Neuronal stem cell (in vitro differentiated cells): Measurements from ENCODE around the gene OR5AP2.
A peak's percentile ranks its signal among the peaks of the same experiment; 100 is the strongest.

ENCODE experiments used
- DNase-seq: peaks from one replicate; pipeline ENCODE4 v3.0.0-alpha.2; 2013; ENCODE audit warnings: low spot score
- H2AFZ ChIP-seq: one replicate; pipeline ENCODE4 v1.6.1; 2013; ENCODE audit warnings: mild to moderate bottlenecking, low read length, inconsistent platforms
- H2AK5ac ChIP-seq: 2 replicates; pipeline ENCODE4 v1.6.1; 2013; ENCODE audit warnings: low read depth, mild to moderate bottlenecking, inconsistent platforms, low read length, moderate library complexity, mixed read lengths
- H2BK120ac ChIP-seq: 2 replicates; pipeline ENCODE4 v1.6.1; 2013; ENCODE audit warnings: low read depth, mild to moderate bottlenecking, inconsistent platforms, low read length, moderate library complexity, mixed read lengths
- H2BK12ac ChIP-seq: one replicate; pipeline ENCODE4 v1.6.1; 2013; ENCODE audit warnings: low read length, inconsistent platforms
- H2BK15ac ChIP-seq: 2 replicates; pipeline ENCODE4 v1.6.1; 2013; ENCODE audit warnings: mild to moderate bottlenecking, low read length, inconsistent platforms, mixed read lengths
- H2BK5ac ChIP-seq: one replicate; pipeline ENCODE4 v1.6.1; 2013; ENCODE audit warnings: inconsistent platforms, mild to moderate bottlenecking, low read length, moderate library complexity
- H3K14ac ChIP-seq: one replicate; pipeline ENCODE4 v1.6.1; 2013; ENCODE audit warnings: low read length, inconsistent platforms
- H3K18ac ChIP-seq: 2 replicates; pipeline ENCODE4 v1.6.1; 2013; ENCODE audit warnings: low read length, inconsistent platforms
- H3K23ac ChIP-seq: 2 replicates; pipeline ENCODE4 v1.6.1; 2013; ENCODE audit warnings: low read depth, mild to moderate bottlenecking, mixed read lengths, low read length, inconsistent platforms; ENCODE audit not compliant: poor library complexity
- H3K27ac ChIP-seq: replicated peaks from 3 replicates; pipeline ENCODE4 v1.5.1; 2013; ENCODE audit warnings: low read length, inconsistent platforms
- H3K27me3 ChIP-seq, 3 experiments: 2 replicates each; pipeline ENCODE4 v1.6.1; 2013; ENCODE audit warnings: low read length in 3 of 3, mild to moderate bottlenecking in 2 of 3, inconsistent platforms in 1 of 3, low read depth in 1 of 3, mixed read lengths in 1 of 3, moderate library complexity in 1 of 3; ENCODE audit not compliant: control insufficient read depth in 3 of 3, insufficient read depth in 3 of 3
- H3K36me3 ChIP-seq, 2 donors: replicated peaks in 1 of 2; 2 replicates each; pipeline ENCODE4 v1.6.1; 2013; ENCODE audit warnings: low read length in 2 of 2; ENCODE audit not compliant: control insufficient read depth in 2 of 2, insufficient read depth in 2 of 2
- H3K4ac ChIP-seq: 2 replicates; pipeline ENCODE4 v1.6.1; 2013; ENCODE audit warnings: inconsistent platforms, mild to moderate bottlenecking, low read length, moderate library complexity
- H3K4me1 ChIP-seq, 2 donors: 1 replicate in 1 of 2; 2 replicates in 1 of 2; pipeline ENCODE4 v1.6.1; 2013; ENCODE audit warnings: low read length in 2 of 2, low read depth in 1 of 2; ENCODE audit not compliant: control insufficient read depth in 2 of 2, insufficient read depth in 1 of 2
- H3K4me2 ChIP-seq: one replicate; pipeline ENCODE4 v1.6.1; 2013; ENCODE audit warnings: mild to moderate bottlenecking, low read length, inconsistent platforms; ENCODE audit not compliant: insufficient read depth, poor library complexity, severe bottlenecking
- H3K4me3 ChIP-seq, 2 donors: 2 replicates each; pipeline ENCODE4 v1.5.1; 2013; ENCODE audit warnings: low read length in 2 of 2, mild to moderate bottlenecking in 2 of 2, inconsistent platforms in 1 of 2, moderate library complexity in 1 of 2
- H3K79me1 ChIP-seq: one replicate; pipeline ENCODE4 v1.6.1; 2013; ENCODE audit warnings: low read depth, mild to moderate bottlenecking, inconsistent platforms, low read length, moderate library complexity
- H3K9ac ChIP-seq: one replicate; pipeline ENCODE4 v1.6.1; 2013; ENCODE audit warnings: mild to moderate bottlenecking, low read depth, low read length, inconsistent platforms; ENCODE audit not compliant: poor library complexity
- H3K9me3 ChIP-seq, 2 donors: replicated peaks in 1 of 2; 2 replicates each; pipeline versions ENCODE3 to v1.6.1; 2013; ENCODE audit warnings: low read length in 2 of 2, mild to moderate bottlenecking in 2 of 2, inconsistent platforms in 1 of 2, low read depth in 1 of 2, mixed read lengths in 1 of 2, moderate library complexity in 1 of 2; ENCODE audit not compliant: control insufficient read depth in 2 of 2, insufficient read depth in 1 of 2
- H4K8ac ChIP-seq: one replicate; pipeline ENCODE4 v1.6.1; 2013; ENCODE audit warnings: low read depth, mild to moderate bottlenecking, inconsistent platforms, low read length, moderate library complexity
- H4K91ac ChIP-seq: one replicate; pipeline ENCODE4 v1.6.1; 2013; ENCODE audit warnings: low read length, low read depth, mild to moderate bottlenecking, inconsistent platforms; ENCODE audit not compliant: poor library complexity
- WGBS, 2 donors: extraction: QIAGEN DNeasy Blood & Tissue Kit; methylation state at CpG; one replicate each; pipeline ENCODE4 v1.1.7; 2013; ENCODE audit warnings: missing lambda C conversion rate in 2 of 2, mixed read lengths in 1 of 2; ENCODE audit not compliant: insufficient read length in 2 of 2, insufficient replicate concordance in 1 of 2; ENCODE audit errors: extremely low coverage in 2 of 2; 5-methylcytosine and 5-hydroxymethylcytosine counted together

The OR5AP2 gene

GRCh38 chr11:56663386-56663785, 21.1 kb upstream of the OR5AP2 start, which contains the start of gene OR5AR1:
TSS of gene OR5AR1 (plus strand) at chr11:56663686. CDS start at chr11:56663686, 0 bp downstream.
- Histone ChIP-seq H3K4ac (no peak within 1 kb of the TSS), H3K14ac (peak within 1 kb of the TSS; percentile 15), H3K27me3 (no peaks in the 10 kb centered on the region), H2AK5ac (no peak within 1 kb of the TSS), H3K27ac (no peak within 1 kb of the TSS), H2BK12ac (no peak within 1 kb of the TSS), H3K9me3 (no peaks in the 10 kb centered on the region), H3K9ac (no peak within 1 kb of the TSS), H3K18ac (no peak within 1 kb of the TSS), H2BK15ac (no peak within 1 kb of the TSS), H3K79me1 (no peaks in the 10 kb centered on the region), H3K4me2 (no peak within 1 kb of the TSS), H4K8ac (no peak within 1 kb of the TSS), H2BK120ac (no peak within 1 kb of the TSS), H2BK5ac (no peak within 1 kb of the TSS), H4K91ac (no peak within 1 kb of the TSS), H3K36me3 (no peaks in the 10 kb centered on the region), H3K23ac (no peak within 1 kb of the TSS), H3K4me3 (no peak within 1 kb of the TSS), H2AFZ (no peak within 1 kb of the TSS), H3K4me1 (peaks cover 0 to 1% of the 10 kb centered on the region in 2 donors)
- WGBS, 2 donors, result no CpG with 5 or more reads among the region's 2 CpGs
- no peak for DNase-seq

GRCh38 chr11:56659755-56660154, 17.5 kb upstream of the OR5AP2 start:
- Histone ChIP-seq H4K91ac (no peak overlapping the region), H3K23ac (no peak overlapping the region), H2BK12ac (no peak overlapping the region), H2AFZ (no peak overlapping the region), H3K4me2 (no peak overlapping the region), H3K14ac (no peak overlapping the region), H3K4me3 (no peak overlapping the region), H3K27me3 (no peaks in the 10 kb centered on the region), H3K9ac (no peak overlapping the region), H2BK120ac (no peak overlapping the region), H3K9me3 (no peaks in the 10 kb centered on the region), H3K18ac (no peak overlapping the region), H4K8ac (no peak overlapping the region), H2BK15ac (no peak overlapping the region), H3K4ac (no peak overlapping the region), H3K4me1 (peaks cover 0 to 1% of the 10 kb centered on the region in 2 donors), H3K79me1 (no peaks in the 10 kb centered on the region), H2BK5ac (no peak overlapping the region), H3K27ac (peak overlapping the region; percentile 24), H3K36me3 (no peaks in the 10 kb centered on the region), H2AK5ac (no peak overlapping the region)
- no CpG with 5 or more reads among the region's 3 CpGs for WGBS, 2 donors
- peak; percentile 49 for DNase-seq

- no peak overlapping the region for H3K23ac ChIP-seq
- no peak overlapping the region for H2BK12ac ChIP-seq
- no peak overlapping the region for H2BK120ac ChIP-seq
- H3K9me3 ChIP-seq, result no peaks in the 10 kb centered on the region
- no peaks in the 10 kb centered on the region for H3K36me3 ChIP-seq
- no peak overlapping the region for H3K4ac ChIP-seq
- H3K79me1 ChIP-seq, result no peaks in the 10 kb centered on the region
- no peak overlapping the region for H3K4me2 ChIP-seq
- no peak overlapping the region for H3K27ac ChIP-seq
- WGBS, 2 donors, result no CpG with 5 or more reads among the region's 3 CpGs
- H3K14ac ChIP-seq, result no peak overlapping the region
- H4K8ac ChIP-seq, result no peak overlapping the region
- no peaks in the 10 kb centered on the region for H3K4me1 ChIP-seq
- H3K18ac ChIP-seq, result no peak overlapping the region
- no peak overlapping the region for H2BK5ac ChIP-seq
- no peak overlapping the region for H2AFZ ChIP-seq
- no peak overlapping the region for H3K9ac ChIP-seq
- H3K4me3 ChIP-seq, result no peak overlapping the region
- H2AK5ac ChIP-seq, result no peak overlapping the region
- no peak for DNase-seq
- H3K27me3 ChIP-seq, result no peaks in the 10 kb centered on the region
- H4K91ac ChIP-seq, result no peak overlapping the region
- H2BK15ac ChIP-seq, result no peak overlapping the region
These were observed 4.7 kb downstream of the OR5AP2 start for GRCh38 chr11:56637500-56637899.

- Histone ChIP-seq H3K4ac (no peak overlapping the region), H3K9me3 (no peaks in the 10 kb centered on the region), H4K8ac (no peak overlapping the region), H3K4me3 (no peak overlapping the region), H3K18ac (no peak overlapping the region), H3K23ac (no peak overlapping the region), H3K27ac (no peak overlapping the region), H2BK120ac (no peak overlapping the region), H3K4me1 (no peaks in the 10 kb centered on the region), H3K14ac (no peak overlapping the region), H2BK15ac (no peak overlapping the region), H3K36me3 (no peaks in the 10 kb centered on the region), H2BK12ac (no peak overlapping the region), H3K4me2 (no peak overlapping the region), H2AK5ac (no peak overlapping the region), H2AFZ (no peak overlapping the region), H3K9ac (no peak overlapping the region), H3K79me1 (no peaks in the 10 kb centered on the region), H2BK5ac (no peak overlapping the region), H4K91ac (no peak overlapping the region), H3K27me3 (no peaks in the 10 kb centered on the region)
- no peak for DNase-seq
- no CpG with 5 or more reads among the region's 2 CpGs for WGBS, 2 donors
These were observed 5.4 kb downstream of the OR5AP2 start for GRCh38 chr11:56636861-56637260.
